T-cell (primary cell): Measurements from ENCODE around the gene POLE. TPM values are rescaled to one million over a fixed set of nuclear protein-coding genes. Genes with fewer than 3 reads are reported as not detected.

Experiments
- ATAC-seq, 4 experiments: fragments of 200-7000 bp in 3 of 4; fragments of 150-1000 bp in 1 of 4; cut with Tn5 transposase; replicated peaks in 1 of 4; 1 replicate in 3 of 4; 2 replicates in 1 of 4; pipeline ENCODE4 v1.10.0; 2021; ENCODE audit warnings: moderate library complexity in 3 of 4, mild to moderate bottlenecking in 2 of 4, moderate number of reproducible peaks in 1 of 4
- CTCF ChIA-PET, 2 donors: fragments of 300-600 bp; sonication (Branson Sonifier 250); formaldehyde crosslinking; loops; one replicate each; lab custom pipeline; 2022; ENCODE audit warnings: antibody characterized with exemption in 2 of 2; lab: Charles Lee
- POLR2A ChIA-PET, 2 donors: fragments of 300-600 bp; sonication (Branson Sonifier 250); formaldehyde crosslinking; loops; one replicate each; lab custom pipeline; 2022; ENCODE audit warnings: antibody characterized with exemption in 2 of 2; lab: Charles Lee
- DNase-seq, 35 experiments: peaks; one replicate each; pipeline versions ENCODE4 v3.0.0 to v3.0.0-alpha.2; 2013 to 2023
- H3K27ac ChIP-seq: one replicate; pipeline ENCODE4 v1.5.1; 2013; ENCODE audit warnings: low read length
- H3K27me3 ChIP-seq, 2 experiments: replicated peaks in 1 of 2; 1 replicate in 1 of 2; 2 replicates in 1 of 2; pipeline versions ENCODE4 v1.6.1 to v1.7.0; 2013; ENCODE audit warnings: low read length in 1 of 2, mixed read lengths in 1 of 2; ENCODE audit not compliant: control insufficient read depth in 2 of 2, insufficient read depth in 2 of 2; ENCODE audit errors: extremely low read depth in 1 of 2
- H3K36me3 ChIP-seq, 2 donors: 1 replicate in 1 of 2; 2 replicates in 1 of 2; pipeline versions ENCODE4 v1.6.1 to v1.7.0; 2013; ENCODE audit warnings: low read length in 1 of 2; ENCODE audit not compliant: control insufficient read depth in 2 of 2, insufficient read depth in 1 of 2; ENCODE audit errors: extremely low read depth in 1 of 2
- H3K4me1 ChIP-seq, 2 experiments: 1 replicate in 1 of 2; 2 replicates in 1 of 2; pipeline versions ENCODE4 v1.6.1 to v1.7.0; 2013; ENCODE audit warnings: low read length in 2 of 2, mixed read lengths in 1 of 2; ENCODE audit not compliant: insufficient read depth in 2 of 2, control insufficient read depth in 1 of 2; ENCODE audit errors: extremely low read depth in 1 of 2
- H3K4me3 ChIP-seq, 2 donors: 1 replicate in 1 of 2; 2 replicates in 1 of 2; pipeline versions ENCODE4 v1.5.1 to v1.7.0; 2013; ENCODE audit warnings: mild to moderate bottlenecking in 2 of 2, low read length in 1 of 2, moderate library complexity in 1 of 2; ENCODE audit not compliant: control insufficient read depth in 1 of 2; ENCODE audit errors: extremely low read depth in 1 of 2
- H3K9me3 ChIP-seq: 2 replicates; pipeline ENCODE4 v1.7.0; 2013
- H3K27ac Mint-ChIP-seq, 2 donors: one replicate each; pipeline ENCODE4 v1.8.0; 2020 to 2021; ENCODE audit warnings: mild to moderate bottlenecking in 2 of 2, mixed read lengths in 2 of 2
- H3K27me3 Mint-ChIP-seq, 2 donors: one replicate each; pipeline ENCODE4 v1.8.0; 2021 to 2022; ENCODE audit warnings: mixed read lengths in 2 of 2
- H3K36me3 Mint-ChIP-seq: one replicate; pipeline ENCODE4 v1.8.0; 2021; ENCODE audit warnings: mixed read lengths
- H3K4me1 Mint-ChIP-seq, 3 donors: one replicate each; pipeline ENCODE4 v1.8.0; 2020 to 2022; ENCODE audit warnings: mixed read lengths in 3 of 3, mild to moderate bottlenecking in 1 of 3
- H3K4me3 Mint-ChIP-seq, 3 donors: one replicate each; pipeline ENCODE4 v1.8.0; 2020 to 2022; ENCODE audit warnings: mild to moderate bottlenecking in 3 of 3, mixed read lengths in 3 of 3, moderate library complexity in 3 of 3
- H3K9me3 Mint-ChIP-seq, 3 donors: one replicate each; pipeline ENCODE4 v1.8.0; 2020 to 2022; ENCODE audit warnings: mixed read lengths in 3 of 3
- WGBS: methylation state at CpG from one replicate; pipeline ENCODE4 v1.1.5; 2013; ENCODE audit warnings: missing lambda C conversion rate; ENCODE audit not compliant: insufficient coverage; 5-methylcytosine and 5-hydroxymethylcytosine counted together
- total RNA-seq, 35 experiments: library from RNA in 6 of 35; stranded (reverse) in 6 of 35; fragments of 120-200 nt in 1 of 35; gene quantifications; one replicate each; pipeline versions ENCODE4 v1.2.1 to v1.2.4 and lab custom pipeline; 2013 to 2026

POLE gene
- total RNA-seq, 5 donors from 2014 or later (not counting 1 experiment from before 2014, with no cell fraction given) = 43.6 to 70.4 (median 66.1) TPM

DNA sequence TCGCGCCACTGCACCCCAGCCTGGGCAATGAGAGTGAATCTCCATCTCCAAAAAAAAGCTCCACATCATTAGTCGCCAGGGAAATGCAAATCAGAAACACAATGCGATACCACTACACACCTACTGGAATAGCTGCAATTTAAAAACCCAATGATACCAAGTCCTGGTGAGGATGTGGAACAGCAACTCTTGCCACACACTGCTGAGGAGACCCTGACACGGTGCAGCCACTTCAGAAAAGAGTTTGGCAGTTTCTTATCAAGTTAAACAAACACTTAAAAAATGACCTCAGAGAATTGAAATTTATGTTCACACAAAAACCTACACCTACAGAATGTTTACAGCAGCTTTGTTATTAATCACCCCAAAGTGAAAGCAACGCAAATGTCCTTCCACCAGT, 56.5 kb downstream of the POLE start:
- Histone ChIP-seq H3K27ac (no peak overlapping the region), H3K4me3 (no peak overlapping the region), H3K27me3 (no peaks in the 10 kb centered on the region), H3K36me3 (peaks cover 16 to 40% of the 10 kb centered on the region in 2 donors), H3K9me3 (no peaks in the 10 kb centered on the region), H3K4me1 (no peaks in the 10 kb centered on the region)
- DNase-seq (no peak), ATAC-seq (no peak)
- no peak overlapping the region for H3K4me3 Mint-ChIP-seq
- no peak overlapping the region for H3K27ac Mint-ChIP-seq
- H3K27me3 Mint-ChIP-seq = no peaks in the 10 kb centered on the region
- POLR2A ChIA-PET = no interaction called here
- CTCF ChIA-PET = no interaction called here
- peaks cover 52% of the 10 kb centered on the region for H3K36me3 Mint-ChIP-seq
- H3K9me3 Mint-ChIP-seq = no peaks in the 10 kb centered on the region
- H3K4me1 Mint-ChIP-seq = no peaks in the 10 kb centered on the region
- 98% methylated on average over 5 of the region's 6 CpGs for WGBS

- Mint-ChIP-seq H3K36me3 (peaks cover 43% of the 10 kb centered on the region), H3K27ac (no peak overlapping the region)
Observed at GRCh38 chr12:132629330-132629729, 57.8 kb downstream of the POLE start.

DNA sequence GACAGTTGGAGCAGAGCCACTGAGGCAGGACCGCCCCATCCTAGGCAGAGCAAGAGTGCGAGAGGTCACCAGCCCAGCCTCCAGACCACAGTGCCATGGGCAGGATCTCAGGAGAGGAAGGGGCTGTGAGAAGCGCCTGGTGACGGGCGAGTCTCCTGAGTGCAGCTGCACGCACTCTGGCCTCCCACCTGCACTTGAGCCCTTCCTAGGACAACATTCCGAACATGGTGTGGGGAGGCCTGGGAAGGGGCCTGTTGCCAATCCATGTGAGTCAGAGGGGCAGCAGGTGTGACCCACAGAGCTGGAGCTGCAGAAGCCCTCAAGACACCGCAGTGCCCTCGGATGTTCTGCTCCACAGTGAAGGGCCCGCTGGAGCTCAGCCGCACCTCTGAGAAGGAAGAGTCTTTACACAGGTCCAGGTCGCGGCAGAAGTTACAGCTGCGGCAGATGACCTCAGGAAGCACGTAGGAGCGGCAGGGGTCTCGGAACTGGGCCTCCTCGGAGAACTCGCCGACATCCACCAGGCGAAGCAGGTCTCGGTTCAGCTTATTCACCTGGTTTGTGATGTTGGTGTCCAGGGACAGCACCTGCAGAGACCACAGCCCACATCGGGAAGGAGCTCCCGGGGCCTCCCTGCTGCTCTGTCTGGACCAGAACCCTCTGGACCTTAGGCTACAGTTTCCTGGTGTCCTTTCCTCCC, 61.3 kb downstream of the POLE start:
- no peak overlapping the region for H3K27ac Mint-ChIP-seq
- H3K27me3 ChIP-seq = peaks cover 0 to 3% of the 10 kb centered on the region in 2 experiments
- peaks cover 10 to 14% of the 10 kb centered on the region in 2 donors for H3K36me3 ChIP-seq
- H3K27me3 Mint-ChIP-seq = peaks cover 0 to 4% of the 10 kb centered on the region in 2 donors
- peaks cover 21% of the 10 kb centered on the region for H3K36me3 Mint-ChIP-seq
- H3K4me3 ChIP-seq = no peak overlapping the region
- no peaks in the 10 kb centered on the region for H3K9me3 ChIP-seq
- CTCF ChIA-PET = no interaction called here
- no peak overlapping the region for H3K4me3 Mint-ChIP-seq
- H3K4me1 ChIP-seq = no peaks in the 10 kb centered on the region
- DNase-seq (no peak), ATAC-seq (no peak)
- H3K9me3 Mint-ChIP-seq = no peaks in the 10 kb centered on the region
- POLR2A ChIA-PET = interaction anchor here in 1 of 2 donors (0.5 kb wide), 1 partner anchor 83 kb away, joined by 3 read pairs; no protein-coding TSS in a partner anchor
- H3K27ac ChIP-seq = no peak overlapping the region
- 96% methylated on average over 19 of the region's 24 CpGs for WGBS
- peaks cover 0 to 7% (median 0%) of the 10 kb centered on the region in 3 donors for H3K4me1 Mint-ChIP-seq

More at GRCh38 chr12:132629330-132629729, 57.8 kb downstream of the POLE start:
- Histone ChIP-seq H3K4me1 (no peaks in the 10 kb centered on the region), H3K36me3 (peaks cover 19 to 35% of the 10 kb centered on the region in 2 donors), H3K27me3 (no peaks in the 10 kb centered on the region), H3K4me3 (no peak overlapping the region), H3K27ac (no peak overlapping the region), H3K9me3 (no peaks in the 10 kb centered on the region)
- ChIA-PET POLR2A (no interaction called here), CTCF (no interaction called here)
- WGBS = 96% methylated on average over 5 of the region's 6 CpGs
- DNase-seq (no peak), ATAC-seq (no peak)
- no peaks in the 10 kb centered on the region for H3K4me1 Mint-ChIP-seq
- H3K4me3 Mint-ChIP-seq = no peak overlapping the region
- no peaks in the 10 kb centered on the region for H3K9me3 Mint-ChIP-seq
- H3K27me3 Mint-ChIP-seq = no peaks in the 10 kb centered on the region

GRCh38 chr12:132624910-132625630, 62.1 kb downstream of the POLE start:
- H3K4me3 ChIP-seq = no peak overlapping the region
- Mint-ChIP-seq H3K27me3 (peaks cover 0 to 7% of the 10 kb centered on the region in 2 donors), H3K4me3 (no peak overlapping the region), H3K36me3 (peaks cover 15% of the 10 kb centered on the region), H3K4me1 (peaks cover 0 to 7% (median 0%) of the 10 kb centered on the region in 3 donors), H3K9me3 (no peaks in the 10 kb centered on the region), H3K27ac (no peak overlapping the region)
- WGBS = 88% methylated on average over 24 of the region's 32 CpGs
- no peak for DNase-seq
- H3K27ac ChIP-seq = no peak overlapping the region
- peaks cover 0 to 11% of the 10 kb centered on the region in 2 experiments for H3K27me3 ChIP-seq
- H3K4me1 ChIP-seq = no peaks in the 10 kb centered on the region
- H3K36me3 ChIP-seq = peaks cover 8 to 10% of the 10 kb centered on the region in 2 donors
- ChIA-PET POLR2A (no interaction called here), CTCF (no interaction called here)
- H3K9me3 ChIP-seq = no peaks in the 10 kb centered on the region
- ATAC-seq = no peak

DNA sequence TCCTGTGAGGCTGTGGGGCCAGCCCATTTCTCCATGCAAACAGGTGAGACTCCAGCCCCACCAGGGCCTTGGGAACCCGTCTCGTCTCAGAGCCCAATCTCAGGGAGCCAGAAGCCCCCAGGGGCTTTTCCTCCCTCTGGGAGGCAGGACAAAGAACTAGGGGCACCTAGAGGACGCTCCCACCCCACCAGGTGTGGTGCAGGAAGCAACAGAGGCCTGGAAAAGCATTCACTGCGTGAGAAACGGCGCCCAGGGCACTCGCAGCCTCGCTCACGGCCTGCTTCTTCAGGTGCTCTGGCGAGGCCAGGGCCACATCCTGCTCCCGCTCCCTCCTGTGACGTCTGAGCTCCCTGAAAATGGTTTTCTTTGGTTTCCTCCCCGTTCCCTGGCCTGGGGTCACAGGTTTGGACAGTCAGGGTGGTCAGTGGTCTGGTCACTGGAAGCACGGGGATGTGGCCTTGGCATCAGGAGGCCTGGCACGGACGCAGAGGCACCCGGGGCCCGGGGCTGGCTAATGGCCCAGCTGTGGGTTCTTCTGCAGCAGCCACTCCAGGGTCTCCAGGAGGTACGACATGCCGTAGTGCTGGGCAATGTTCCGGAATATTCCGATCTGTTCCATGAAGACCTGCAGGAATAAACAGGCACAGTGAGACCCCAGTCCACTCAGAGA, 62.8 kb downstream of the POLE start:
- H3K4me3 Mint-ChIP-seq = no peak overlapping the region
- H3K27ac ChIP-seq = no peak overlapping the region
- H3K36me3 Mint-ChIP-seq = peaks cover 7% of the 10 kb centered on the region
- H3K4me3 ChIP-seq = no peak overlapping the region
- 96% methylated on average over 21 of the region's 22 CpGs for WGBS
- ChIA-PET CTCF (no interaction called here), POLR2A (no interaction called here)
- H3K9me3 ChIP-seq = no peaks in the 10 kb centered on the region
- H3K27ac Mint-ChIP-seq = no peak overlapping the region
- H3K4me1 Mint-ChIP-seq = peaks cover 0 to 7% (median 0%) of the 10 kb centered on the region in 3 donors
- H3K27me3 Mint-ChIP-seq = peaks cover 0 to 7% of the 10 kb centered on the region in 2 donors
- no peak for DNase-seq
- ATAC-seq = no peak
- no peaks in the 10 kb centered on the region for H3K9me3 Mint-ChIP-seq
- peaks cover 4 to 10% of the 10 kb centered on the region in 2 donors for H3K36me3 ChIP-seq
- H3K4me1 ChIP-seq = no peaks in the 10 kb centered on the region
- H3K27me3 ChIP-seq = peaks cover 0 to 18% of the 10 kb centered on the region in 2 experiments

GRCh38 chr12:132623072-132623869, 63.9 kb downstream of the POLE start:
- no peak for DNase-seq

More at GRCh38 chr12:132623072-132623869, 63.9 kb downstream of the POLE start:
- ChIA-PET POLR2A (no interaction called here), CTCF (no interaction called here)
- Mint-ChIP-seq H3K4me3 (no peak overlapping the region), H3K36me3 (peaks cover 5% of the 10 kb centered on the region), H3K27me3 (peaks cover 0 to 7% of the 10 kb centered on the region in 2 donors), H3K27ac (no peak overlapping the region), H3K4me1 (peaks cover 0 to 7% (median 0%) of the 10 kb centered on the region in 3 donors), H3K9me3 (no peaks in the 10 kb centered on the region)
- Histone ChIP-seq H3K4me3 (no peak overlapping the region), H3K9me3 (no peaks in the 10 kb centered on the region), H3K36me3 (peaks cover 4 to 10% of the 10 kb centered on the region in 2 donors), H3K27ac (no peak overlapping the region), H3K4me1 (peaks cover 0 to 1% of the 10 kb centered on the region in 2 experiments), H3K27me3 (peaks cover 0 to 21% of the 10 kb centered on the region in 2 experiments)
- no peak for ATAC-seq
- WGBS = 84% methylated on average over 16 of the region's 25 CpGs
